ENCODE measurements around the gene GRID1. TPM values are rescaled to one million over a fixed set of nuclear protein-coding genes. Genes with fewer than 3 reads are reported as not detected.

Gene GRID1
- total RNA-seq, 1 donor from 2014 or later = 9.2 TPM

DNA sequence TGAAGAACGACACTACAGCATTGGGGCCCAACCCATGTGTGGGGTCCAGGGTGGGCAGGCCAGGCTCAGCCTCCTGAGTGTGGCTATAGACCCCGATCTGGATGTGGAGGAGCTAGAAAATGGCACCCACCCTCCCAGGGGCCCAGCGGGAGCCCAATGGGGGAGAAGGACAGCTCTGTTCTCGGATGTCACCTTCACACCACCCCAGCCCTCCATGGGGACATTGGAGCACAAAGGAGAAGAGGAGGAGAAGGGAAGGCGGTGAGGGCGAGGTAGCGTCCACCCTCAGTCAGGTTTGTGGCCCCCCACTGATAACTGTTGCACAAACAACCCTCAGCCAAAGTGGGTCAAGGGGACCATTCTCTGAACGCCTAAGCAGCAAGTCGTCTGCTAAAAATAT is 509.3 kb downstream of the GRID1 start:
- H3K9me3 Mint-ChIP-seq = peaks cover 7% of the 10 kb centered on the region
- peaks cover under 1% of the 10 kb centered on the region for H3K4me1 Mint-ChIP-seq (ENCODE audit: unreplicated experiment)
- TF ChIP-seq, protein P1, sequence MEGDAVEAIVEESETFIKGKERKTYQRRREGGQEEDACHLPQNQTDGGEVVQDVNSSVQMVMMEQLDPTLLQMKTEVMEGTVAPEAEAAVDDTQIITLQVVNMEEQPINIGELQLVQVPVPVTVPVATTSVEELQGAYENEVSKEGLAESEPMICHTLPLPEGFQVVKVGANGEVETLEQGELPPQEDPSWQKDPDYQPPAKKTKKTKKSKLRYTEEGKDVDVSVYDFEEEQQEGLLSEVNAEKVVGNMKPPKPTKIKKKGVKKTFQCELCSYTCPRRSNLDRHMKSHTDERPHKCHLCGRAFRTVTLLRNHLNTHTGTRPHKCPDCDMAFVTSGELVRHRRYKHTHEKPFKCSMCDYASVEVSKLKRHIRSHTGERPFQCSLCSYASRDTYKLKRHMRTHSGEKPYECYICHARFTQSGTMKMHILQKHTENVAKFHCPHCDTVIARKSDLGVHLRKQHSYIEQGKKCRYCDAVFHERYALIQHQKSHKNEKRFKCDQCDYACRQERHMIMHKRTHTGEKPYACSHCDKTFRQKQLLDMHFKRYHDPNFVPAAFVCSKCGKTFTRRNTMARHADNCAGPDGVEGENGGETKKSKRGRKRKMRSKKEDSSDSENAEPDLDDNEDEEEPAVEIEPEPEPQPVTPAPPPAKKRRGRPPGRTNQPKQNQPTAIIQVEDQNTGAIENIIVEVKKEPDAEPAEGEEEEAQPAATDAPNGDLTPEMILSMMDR (conservative IDR thresholded peaks at IDR 0.05) = no peak
- peaks cover 5% of the 10 kb centered on the region for H3K36me3 Mint-ChIP-seq
- H3K27me3 Mint-ChIP-seq = peaks cover 2% of the 10 kb centered on the region
- H3K27ac Mint-ChIP-seq = no peak overlapping the region
- DNase-seq (ENCODE audit: extremely low spot score, unreplicated experiment) = no peak
- no peak overlapping the region for H3K4me3 Mint-ChIP-seq

DNA sequence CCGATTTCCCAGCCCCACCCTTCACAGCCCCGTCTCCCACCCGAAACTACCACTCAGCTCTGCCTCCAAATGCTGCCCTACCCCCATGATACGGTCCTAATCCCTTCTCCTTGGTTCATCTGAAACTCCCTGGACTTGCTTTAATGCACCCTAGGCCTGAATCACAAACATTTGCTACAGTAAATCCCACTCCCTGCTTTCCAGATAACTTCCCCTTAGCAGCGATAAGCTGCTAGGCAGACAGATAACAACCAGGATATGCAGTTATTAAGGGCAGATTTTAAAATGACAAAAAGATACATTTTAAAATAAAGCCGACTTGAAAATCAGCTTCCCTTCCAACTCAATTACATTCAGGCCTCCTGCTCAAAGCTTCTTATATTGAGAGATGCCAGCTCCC is 514.7 kb downstream of the GRID1 start:
- peaks cover 2% of the 10 kb centered on the region for H3K27me3 Mint-ChIP-seq
- no peak overlapping the region for H3K4me3 Mint-ChIP-seq
- peaks cover 5% of the 10 kb centered on the region for H3K4me1 Mint-ChIP-seq (ENCODE audit: unreplicated experiment)
- peaks cover 13% of the 10 kb centered on the region for H3K36me3 Mint-ChIP-seq
- no peak overlapping the region for H3K27ac Mint-ChIP-seq
- TF ChIP-seq, protein P1 (conservative IDR thresholded peaks at IDR 0.05) = no peak
- no peak for DNase-seq (ENCODE audit: extremely low spot score, unreplicated experiment)
- H3K9me3 Mint-ChIP-seq = peaks cover 16% of the 10 kb centered on the region

DNA sequence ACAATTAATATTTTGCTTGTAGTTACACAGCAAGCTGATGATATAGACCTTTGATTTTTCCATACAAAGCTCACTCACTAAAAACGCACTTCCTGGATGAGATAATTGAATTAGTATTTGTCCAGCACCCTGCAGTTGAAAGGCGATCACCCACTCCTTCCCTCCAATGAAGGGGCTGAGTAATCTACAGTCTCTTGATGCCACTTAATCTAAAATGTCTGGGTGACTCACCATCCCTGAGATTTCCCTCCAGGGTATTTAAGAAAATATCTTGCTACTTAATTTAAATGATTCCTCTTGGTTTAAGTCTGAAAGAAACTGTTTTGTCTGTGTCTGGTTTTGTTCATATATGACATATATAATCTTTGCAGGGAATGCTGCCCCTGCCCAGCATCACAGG is 515.3 kb downstream of the GRID1 start:
- TF ChIP-seq, protein P1 (conservative IDR thresholded peaks at IDR 0.05) = no peak
- H3K9me3 Mint-ChIP-seq = peaks cover 16% of the 10 kb centered on the region
- peaks cover 13% of the 10 kb centered on the region for H3K36me3 Mint-ChIP-seq
- peaks cover 5% of the 10 kb centered on the region for H3K4me1 Mint-ChIP-seq (ENCODE audit: unreplicated experiment)
- DNase-seq (ENCODE audit: extremely low spot score, unreplicated experiment) = no peak
- H3K27me3 Mint-ChIP-seq = peaks cover 2% of the 10 kb centered on the region
- H3K27ac Mint-ChIP-seq = no peak overlapping the region
- H3K4me3 Mint-ChIP-seq = no peak overlapping the region

DNA sequence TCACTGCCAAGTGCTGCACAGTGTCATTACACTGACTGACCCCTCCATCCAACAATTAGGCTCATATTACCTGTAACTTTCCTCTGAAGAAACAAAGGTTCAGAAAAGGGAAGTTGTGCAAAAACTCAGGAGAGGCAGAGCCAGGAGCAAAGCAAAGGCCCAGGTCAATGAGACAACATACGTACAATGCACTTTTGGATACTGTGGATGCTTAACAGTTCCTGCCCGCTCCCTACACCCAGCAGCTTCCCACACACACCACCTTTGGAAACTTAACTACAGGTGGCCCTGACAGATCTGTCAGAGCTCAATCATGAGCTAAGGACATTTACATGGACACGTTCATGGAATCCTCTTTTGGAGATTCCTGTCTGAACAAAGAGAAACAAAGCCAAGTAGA is 515.9 kb downstream of the GRID1 start:
- Mint-ChIP-seq H3K4me3 (no peak overlapping the region), H3K27ac (no peak overlapping the region), H3K27me3 (peaks cover 1% of the 10 kb centered on the region), H3K36me3 (peaks cover 13% of the 10 kb centered on the region), H3K4me1 (ENCODE audit: unreplicated experiment) (peaks cover 5% of the 10 kb centered on the region), H3K9me3 (peaks cover 16% of the 10 kb centered on the region)
- DNase-seq (ENCODE audit: extremely low spot score, unreplicated experiment) = no peak
- TF ChIP-seq, protein P1 (conservative IDR thresholded peaks at IDR 0.05) = no peak

DNA sequence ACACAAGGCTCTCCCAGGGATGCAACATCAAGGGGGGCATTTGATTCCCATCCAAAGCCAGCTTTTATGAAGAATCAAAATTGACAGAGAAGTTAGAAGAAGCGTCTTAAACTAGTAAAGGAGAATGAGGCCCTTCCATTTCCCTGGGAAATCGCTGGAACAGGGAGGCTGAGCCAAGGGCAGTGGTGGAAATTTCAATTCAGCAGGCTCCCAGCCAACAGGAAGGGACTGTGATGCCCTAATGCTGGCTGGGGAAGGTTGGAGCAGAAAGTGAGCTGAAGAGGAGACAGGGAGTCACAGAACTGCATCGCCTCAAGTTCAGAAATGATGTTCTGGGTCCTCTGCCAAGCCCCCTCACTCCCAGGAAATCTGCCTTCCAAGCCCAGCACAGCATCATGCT is 517.3 kb downstream of the GRID1 start:
- H3K9me3 Mint-ChIP-seq = peaks cover 16% of the 10 kb centered on the region
- H3K27me3 Mint-ChIP-seq = no peaks in the 10 kb centered on the region
- H3K4me3 Mint-ChIP-seq = no peak overlapping the region
- peaks cover 13% of the 10 kb centered on the region for H3K36me3 Mint-ChIP-seq
- peaks cover 5% of the 10 kb centered on the region for H3K4me1 Mint-ChIP-seq (ENCODE audit: unreplicated experiment)
- H3K27ac Mint-ChIP-seq = no peak overlapping the region
- TF ChIP-seq, protein P1 (conservative IDR thresholded peaks at IDR 0.05) = no peak
- DNase-seq (ENCODE audit: extremely low spot score, unreplicated experiment) = no peak

DNA sequence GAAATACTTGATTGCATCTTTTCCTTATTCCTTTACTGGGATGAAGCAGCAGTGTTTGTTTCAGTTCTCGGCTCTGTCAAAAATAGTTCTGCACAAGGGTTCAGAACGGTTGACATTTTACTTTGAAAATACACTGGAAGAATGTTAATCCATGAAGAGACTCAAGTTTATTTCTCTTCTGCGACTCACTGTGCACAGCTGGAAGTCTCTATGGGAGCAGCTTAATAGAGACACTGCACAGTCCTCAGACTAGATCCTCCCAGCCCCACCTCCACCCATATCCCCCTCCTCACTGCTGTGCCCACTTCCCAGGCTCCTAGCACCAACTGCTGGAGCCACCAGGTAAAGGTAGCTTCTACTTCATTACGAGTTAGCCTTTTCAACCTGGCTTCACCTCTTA is 517.8 kb downstream of the GRID1 start:
- no peak for DNase-seq (ENCODE audit: extremely low spot score, unreplicated experiment)
- TF ChIP-seq, protein P1 (conservative IDR thresholded peaks at IDR 0.05) = no peak
- Mint-ChIP-seq H3K27ac (no peak overlapping the region), H3K9me3 (peaks cover 16% of the 10 kb centered on the region), H3K27me3 (no peaks in the 10 kb centered on the region), H3K36me3 (peaks cover 13% of the 10 kb centered on the region), H3K4me3 (no peak overlapping the region), H3K4me1 (ENCODE audit: unreplicated experiment) (peaks cover 5% of the 10 kb centered on the region)

Data from type B pancreatic cell (in vitro differentiated cells).